Stimulated activated CD8-positive, alpha-beta memory T cell treated with anti-CD3 and anti-CD28 coated beads, Interleukin-15, amount 100 ng/mL, for 1 hour (primary cell): ENCODE measurements around the gene TIAM1.

Experiments
- DNase-seq: peaks from one replicate; pipeline ENCODE4 v3.0.0-alpha.2; 2020; ENCODE audit warnings: low read depth

Gene TIAM1

DNA sequence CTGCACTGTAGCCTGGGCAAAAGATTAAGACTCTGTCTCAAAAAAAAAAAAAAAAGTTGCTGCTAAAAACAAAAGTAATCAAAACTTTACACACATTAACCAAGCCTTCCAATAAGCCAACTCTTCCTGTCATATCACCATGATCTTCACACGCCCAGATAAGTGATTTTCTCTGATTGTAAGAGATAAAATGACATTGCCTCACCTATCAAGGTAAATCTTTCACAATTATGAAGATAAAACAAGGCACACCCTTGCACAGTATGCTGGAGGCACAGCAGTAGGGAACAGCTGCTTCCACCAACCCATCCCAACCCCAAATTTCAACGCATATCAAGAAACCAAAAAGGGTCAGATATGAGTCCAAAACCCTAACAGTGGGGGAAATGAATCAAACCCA, 8.8 kb upstream of the TIAM1 start:
- no peak for DNase-seq

- DNase-seq, result no peak
Measured at GRCh38 chr21:31351960-31352359, 7.9 kb upstream of the TIAM1 start.

GRCh38 chr21:31351438-31351837, 7.4 kb upstream of the TIAM1 start:
- DNase-seq, result no peak

DNA sequence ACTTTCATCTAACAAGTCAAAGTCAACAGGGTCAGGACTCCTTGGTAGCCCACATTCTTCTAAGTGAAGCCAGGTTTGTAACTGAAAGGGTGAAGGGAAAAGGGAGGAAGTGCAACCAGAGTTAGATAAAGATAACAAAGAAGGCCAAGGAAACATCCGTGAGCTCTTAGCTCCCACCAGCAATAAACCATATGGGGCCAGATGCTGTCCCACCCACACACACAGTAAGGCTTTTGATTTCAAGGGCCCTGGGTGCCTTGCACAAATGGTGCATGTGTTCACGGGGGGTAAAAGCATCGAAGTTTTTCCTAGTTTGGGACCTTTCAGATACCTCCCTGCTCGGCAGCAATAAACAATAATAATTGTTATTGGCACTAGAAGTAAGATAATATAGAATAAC, 5.1 kb upstream of the TIAM1 start:
- DNase-seq, result no peak

DNA sequence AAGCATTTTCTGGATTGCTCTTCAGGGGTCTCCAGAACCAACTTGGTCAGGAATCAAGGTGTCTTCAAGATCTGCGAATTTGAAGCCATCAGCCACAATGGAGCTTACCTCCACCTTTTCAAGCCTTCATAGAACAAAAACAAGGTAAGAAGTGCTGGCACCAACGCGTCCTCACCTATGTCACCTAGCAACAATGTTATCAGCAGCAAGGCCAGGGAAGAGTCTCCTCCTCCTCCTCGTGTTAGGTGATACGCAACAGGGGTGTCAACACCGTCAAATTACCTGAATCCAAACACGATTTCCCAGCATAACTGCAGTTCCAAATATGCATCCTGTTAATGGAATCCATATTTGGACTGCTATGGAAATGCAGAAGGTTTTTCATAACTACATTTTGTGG, 4.1 kb upstream of the TIAM1 start:
- no peak for DNase-seq

- DNase-seq, result no peak
Measured at GRCh38 chr21:31347435-31348032, 3.5 kb upstream of the TIAM1 start.

DNA sequence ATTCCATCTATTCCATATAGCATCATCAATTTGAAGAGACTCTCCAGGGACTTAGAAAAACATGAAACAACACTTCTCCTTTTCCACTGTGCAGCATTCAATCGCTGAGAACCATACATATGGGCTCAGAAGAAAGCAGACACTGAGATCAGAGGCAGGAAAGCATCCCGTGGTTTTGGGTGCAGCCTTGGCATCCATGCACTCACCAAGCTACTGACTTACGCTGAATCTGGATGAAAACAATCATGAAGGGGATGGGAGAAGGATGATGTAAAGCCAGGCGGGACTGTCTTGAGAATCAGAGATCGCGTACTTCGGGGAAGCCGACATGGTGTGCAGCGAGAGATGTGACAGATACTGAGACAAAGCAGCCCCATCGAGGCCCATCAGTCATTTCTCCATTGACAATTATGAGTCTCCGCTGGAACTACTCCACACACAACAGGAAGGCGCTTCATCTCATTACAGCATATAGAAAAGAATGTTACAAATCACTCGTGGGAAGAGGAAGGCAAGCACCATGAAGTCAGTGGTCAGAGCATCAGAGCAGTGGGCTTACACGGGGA, 2.3 kb upstream of the TIAM1 start:
- DNase-seq, result no peak

GRCh38 chr21:31345136-31345535, 1.1 kb upstream of the TIAM1 start:
- no peak for DNase-seq

GRCh38 chr21:31343030-31343510, 991 bp downstream of the TIAM1 start:
- DNase-seq, result no peak

DNA sequence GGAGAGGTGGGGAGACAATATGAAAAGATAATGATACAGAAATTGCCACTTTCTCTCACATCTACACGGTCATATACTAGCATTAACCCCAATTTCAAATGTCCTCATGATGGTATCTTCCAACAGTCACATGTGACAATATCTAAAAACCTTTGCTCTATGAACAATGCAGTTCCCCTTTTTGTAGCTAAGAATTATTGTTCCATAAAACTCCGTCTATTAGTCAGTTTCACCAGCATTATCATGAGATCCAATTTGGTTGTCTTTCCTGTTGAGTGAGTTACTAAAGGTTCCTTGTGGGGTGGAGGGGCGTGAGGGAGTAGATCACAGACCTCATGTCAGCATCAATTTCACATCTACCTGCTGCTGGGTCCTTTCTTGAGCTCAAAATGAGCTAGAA, 1.7 kb downstream of the TIAM1 start:
- no peak for DNase-seq

DNA sequence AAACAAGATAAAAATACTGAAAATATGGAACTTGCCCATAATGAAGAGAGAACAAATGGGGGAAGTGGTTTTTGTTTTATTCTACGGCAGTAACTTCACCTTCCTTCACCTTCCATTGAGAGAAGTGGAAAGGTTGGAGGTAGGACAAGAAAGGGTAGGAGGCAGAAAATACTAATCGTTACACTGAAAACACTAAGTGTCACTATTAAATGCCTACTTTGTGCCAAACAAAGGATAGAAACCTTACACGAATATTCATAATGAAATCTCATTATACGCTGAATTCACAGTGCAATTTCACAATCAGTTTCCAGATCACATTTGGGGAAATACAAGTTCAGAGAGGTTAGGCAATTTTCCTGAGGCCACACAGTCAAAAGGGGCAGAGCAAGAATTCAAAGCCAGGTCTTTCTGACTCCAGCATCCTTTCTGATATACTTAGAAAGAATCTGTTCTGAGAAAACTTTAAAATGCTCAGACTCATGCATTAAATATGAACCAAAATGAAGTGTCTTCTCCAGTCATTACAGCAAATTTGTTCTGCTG, 3.0 kb downstream of the TIAM1 start:
- no peak for DNase-seq

DNA sequence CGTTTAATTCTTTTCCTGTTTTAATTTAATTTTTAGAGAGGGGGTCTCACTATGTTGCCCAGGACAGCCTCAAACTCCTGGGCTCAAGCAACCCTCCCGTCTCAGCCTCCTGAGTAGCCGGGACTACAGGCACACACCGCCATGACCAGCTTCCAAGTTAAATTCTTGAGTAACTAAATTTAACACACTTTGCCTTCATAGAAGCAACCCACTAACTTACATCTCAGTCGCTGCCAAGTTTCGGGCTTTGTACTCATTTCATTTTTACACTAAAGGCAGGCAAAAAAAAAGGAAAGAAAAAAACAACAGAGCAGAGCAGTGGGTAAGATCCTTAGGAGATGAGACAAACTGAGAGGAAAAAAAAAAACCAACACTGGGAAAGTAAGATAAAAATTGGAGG, 3.5 kb downstream of the TIAM1 start:
- no peak for DNase-seq

DNA sequence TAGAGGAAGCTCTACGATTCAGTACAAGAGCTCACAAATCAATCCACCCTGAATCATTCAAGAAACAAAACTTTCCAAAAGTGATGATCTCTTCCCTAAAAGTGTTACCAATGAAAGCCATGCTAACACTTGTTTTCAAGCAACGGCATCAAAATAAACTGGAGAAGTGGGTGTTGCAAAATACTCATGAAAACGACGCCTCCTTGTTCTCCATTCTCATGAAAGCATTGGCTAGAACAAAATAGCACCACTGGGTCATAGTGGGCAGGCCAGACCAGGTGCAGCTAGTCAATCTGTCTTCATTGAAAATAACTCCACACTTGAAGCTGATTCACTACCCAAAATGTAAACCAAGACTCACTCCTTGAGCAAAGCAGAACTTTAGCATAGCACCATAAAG, 4.3 kb downstream of the TIAM1 start:
- no peak for DNase-seq

GRCh38 chr21:31338908-31339368, 5.1 kb downstream of the TIAM1 start:
- no peak for DNase-seq

- DNase-seq, result no peak
Measured at GRCh38 chr21:31337996-31338907, 5.8 kb downstream of the TIAM1 start.

DNA sequence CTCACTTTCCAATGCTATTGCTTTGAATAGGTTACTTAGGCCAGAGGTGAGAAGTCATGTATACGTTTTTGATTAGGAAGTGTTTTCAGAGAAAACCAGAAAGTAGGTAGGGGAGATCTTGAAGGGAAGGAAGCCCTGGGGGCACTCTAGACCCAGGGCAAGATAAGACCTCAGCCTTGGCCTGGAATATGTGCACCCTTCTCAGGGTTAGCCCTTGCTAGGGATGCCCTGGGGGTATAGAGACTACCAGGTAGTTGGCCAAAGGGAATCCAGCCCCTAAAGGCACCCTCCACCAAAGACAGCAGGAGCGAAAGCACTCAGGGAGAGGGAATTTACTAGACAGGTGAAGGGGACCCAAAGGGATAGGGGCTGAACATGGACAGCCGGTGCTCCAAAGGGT, 7.0 kb downstream of the TIAM1 start:
- no peak for DNase-seq

- DNase-seq, result no peak
Measured at GRCh38 chr21:31336739-31337040, 7.4 kb downstream of the TIAM1 start.

- DNase-seq, result no peak
Measured at GRCh38 chr21:31335957-31336738, 7.9 kb downstream of the TIAM1 start.

- no peak for DNase-seq
Measured at GRCh38 chr21:31334648-31335121, 9.4 kb downstream of the TIAM1 start.

- DNase-seq, result no peak
Measured at GRCh38 chr21:31332525-31332924, 11.5 kb downstream of the TIAM1 start.

- no peak for DNase-seq
Measured at GRCh38 chr21:31331231-31331630, 12.8 kb downstream of the TIAM1 start.

DNA sequence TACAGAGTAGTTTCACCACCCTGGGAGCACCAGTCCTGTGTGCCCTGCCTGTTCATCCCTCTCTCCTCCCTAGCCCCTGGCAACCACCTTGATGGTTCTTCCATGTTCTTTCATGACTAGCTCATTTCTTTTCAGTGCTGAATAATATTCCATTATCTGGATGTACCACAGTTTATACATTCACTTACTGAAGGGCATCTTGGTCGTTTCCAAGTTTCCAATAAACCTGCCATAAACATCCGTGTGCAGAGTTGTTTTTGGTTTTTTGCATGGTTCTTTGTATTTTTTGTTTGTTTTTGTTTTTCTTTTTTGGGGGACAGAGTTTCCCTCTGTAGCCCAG, 13.9 kb downstream of the TIAM1 start:
- DNase-seq, result no peak
